8988T (cell line): ENCODE measurements around the gene CYP21A2.
"Not testable (repeated sequence)": the region's sequence is repeated elsewhere in the genome, so short reads cannot be mapped to it uniquely, and the experiment has no call there.

Source experiments
- DNase-seq: peaks from one replicate; pipeline ENCODE4 v3.0.0; 2011

CYP21A2 gene

GRCh38 chr6:32035283-32036013 is 2.8 kb upstream of the CYP21A2 start:
- not testable (repeated sequence) for DNase-seq

GRCh38 chr6:32037136-32037535 is 1.1 kb upstream of the CYP21A2 start:
- not testable (repeated sequence) for DNase-seq

DNA sequence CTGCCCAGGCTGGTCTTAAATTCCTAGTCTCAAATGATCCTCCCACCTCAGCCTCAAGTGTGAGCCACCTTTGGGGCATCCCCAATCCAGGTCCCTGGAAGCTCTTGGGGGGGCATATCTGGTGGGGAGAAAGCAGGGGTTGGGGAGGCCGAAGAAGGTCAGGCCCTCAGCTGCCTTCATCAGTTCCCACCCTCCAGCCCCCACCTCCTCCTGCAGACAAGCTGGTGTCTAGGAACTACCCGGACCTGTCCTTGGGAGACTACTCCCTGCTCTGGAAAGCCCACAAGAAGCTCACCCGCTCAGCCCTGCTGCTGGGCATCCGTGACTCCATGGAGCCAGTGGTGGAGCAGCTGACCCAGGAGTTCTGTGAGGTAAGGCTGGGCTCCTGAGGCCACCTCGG is 663 bp downstream of the CYP21A2 start:
- not testable (repeated sequence) for DNase-seq

DNA sequence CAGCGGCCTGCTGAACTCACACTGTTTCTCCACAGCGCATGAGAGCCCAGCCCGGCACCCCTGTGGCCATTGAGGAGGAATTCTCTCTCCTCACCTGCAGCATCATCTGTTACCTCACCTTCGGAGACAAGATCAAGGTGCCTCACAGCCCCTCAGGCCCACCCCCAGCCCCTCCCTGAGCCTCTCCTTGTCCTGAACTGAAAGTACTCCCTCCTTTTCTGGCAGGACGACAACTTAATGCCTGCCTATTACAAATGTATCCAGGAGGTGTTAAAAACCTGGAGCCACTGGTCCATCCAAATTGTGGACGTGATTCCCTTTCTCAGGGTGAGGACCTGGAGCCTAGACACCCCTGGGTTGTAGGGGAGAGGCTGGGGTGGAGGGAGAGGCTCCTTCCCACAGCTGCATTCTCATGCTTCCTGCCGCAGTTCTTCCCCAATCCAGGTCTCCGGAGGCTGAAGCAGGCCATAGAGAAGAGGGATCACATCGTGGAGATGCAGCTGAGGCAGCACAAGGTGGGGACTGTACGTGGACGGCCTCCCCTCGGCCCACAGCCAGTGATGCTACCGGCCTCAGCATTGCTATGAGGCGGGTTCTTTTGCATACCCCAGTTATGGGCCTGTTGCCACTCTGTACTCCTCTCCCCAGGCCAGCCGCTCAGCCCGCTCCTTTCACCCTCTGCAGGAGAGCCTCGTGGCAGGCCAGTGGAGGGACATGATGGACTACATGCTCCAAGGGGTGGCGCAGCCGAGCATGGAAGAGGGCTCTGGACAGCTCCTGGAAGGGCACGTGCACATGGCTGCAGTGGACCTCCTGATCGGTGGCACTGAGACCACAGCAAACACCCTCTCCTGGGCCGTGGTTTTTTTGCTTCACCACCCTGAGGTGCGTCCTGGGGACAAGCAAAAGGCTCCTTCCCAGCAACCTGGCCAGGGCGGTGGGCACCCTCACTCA is 1.4 kb downstream of the CYP21A2 start:
- not testable (repeated sequence) for DNase-seq

DNA sequence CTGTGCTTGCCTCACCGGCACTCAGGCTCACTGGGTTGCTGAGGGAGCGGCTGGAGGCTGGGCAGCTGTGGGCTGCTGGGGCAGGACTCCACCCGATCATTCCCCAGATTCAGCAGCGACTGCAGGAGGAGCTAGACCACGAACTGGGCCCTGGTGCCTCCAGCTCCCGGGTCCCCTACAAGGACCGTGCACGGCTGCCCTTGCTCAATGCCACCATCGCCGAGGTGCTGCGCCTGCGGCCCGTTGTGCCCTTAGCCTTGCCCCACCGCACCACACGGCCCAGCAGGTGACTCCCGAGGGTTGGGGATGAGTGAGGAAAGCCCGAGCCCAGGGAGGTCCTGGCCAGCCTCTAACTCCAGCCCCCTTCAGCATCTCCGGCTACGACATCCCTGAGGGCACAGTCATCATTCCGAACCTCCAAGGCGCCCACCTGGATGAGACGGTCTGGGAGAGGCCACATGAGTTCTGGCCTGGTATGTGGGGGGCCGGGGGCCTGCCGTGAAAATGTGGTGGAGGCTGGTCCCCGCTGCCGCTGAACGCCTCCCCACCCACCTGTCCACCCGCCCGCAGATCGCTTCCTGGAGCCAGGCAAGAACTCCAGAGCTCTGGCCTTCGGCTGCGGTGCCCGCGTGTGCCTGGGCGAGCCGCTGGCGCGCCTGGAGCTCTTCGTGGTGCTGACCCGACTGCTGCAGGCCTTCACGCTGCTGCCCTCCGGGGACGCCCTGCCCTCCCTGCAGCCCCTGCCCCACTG is 2.3 kb downstream of the CYP21A2 start:
- not testable (repeated sequence) for DNase-seq

GRCh38 chr6:32041050-32041321 is 2.8 kb downstream of the CYP21A2 start:
- DNase-seq = not testable (repeated sequence)

- not testable (repeated sequence) for DNase-seq
Measured at GRCh38 chr6:32041385-32041784, 3.2 kb downstream of the CYP21A2 start.

DNA sequence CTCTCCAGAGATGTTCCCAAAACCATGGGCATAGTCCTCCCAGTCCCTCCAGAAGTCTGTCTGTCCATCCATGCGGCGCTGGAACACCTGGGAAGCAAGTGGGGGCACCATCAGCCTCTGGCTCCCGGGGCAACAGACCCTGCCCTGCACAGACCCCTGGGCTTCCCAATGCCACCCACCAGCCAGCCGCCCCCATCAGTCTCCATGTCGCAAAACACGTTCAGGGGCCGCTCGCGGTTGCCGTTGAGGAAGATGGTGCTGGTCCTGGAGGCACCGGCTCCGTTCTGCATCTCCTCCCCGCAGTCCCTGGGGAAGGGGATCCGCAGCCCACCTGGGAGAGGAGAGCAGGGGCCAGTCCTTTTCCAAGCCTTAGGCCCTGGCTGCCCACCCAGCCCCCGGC is 4.1 kb downstream of the CYP21A2 start:
- DNase-seq = not testable (repeated sequence)

- not testable (repeated sequence) for DNase-seq
Measured at GRCh38 chr6:32043589-32044380, 5.6 kb downstream of the CYP21A2 start.

DNA sequence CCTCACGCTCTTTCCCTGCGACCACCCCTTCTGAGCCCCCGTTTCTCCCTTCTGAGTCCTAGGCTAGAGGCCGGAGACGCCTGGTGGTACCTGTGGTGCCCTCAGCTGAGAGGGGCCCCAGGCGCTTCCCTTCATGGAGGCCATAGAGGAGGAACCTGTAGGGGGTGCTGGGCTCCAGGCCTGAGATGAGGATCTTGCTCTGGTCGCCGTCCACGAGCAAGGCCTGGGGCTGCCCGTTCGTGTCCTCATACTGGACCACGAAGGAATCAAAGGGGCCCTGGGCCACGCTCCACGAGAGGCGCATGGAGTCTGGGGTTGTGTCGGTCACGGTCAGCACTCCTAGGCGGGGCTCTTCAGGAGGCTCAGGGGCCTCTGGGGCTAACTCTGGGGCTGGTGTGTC is 6.7 kb downstream of the CYP21A2 start:
- DNase-seq = not testable (repeated sequence)

GRCh38 chr6:32045811-32046449 is 7.7 kb downstream of the CYP21A2 start:
- no peak for DNase-seq

DNA sequence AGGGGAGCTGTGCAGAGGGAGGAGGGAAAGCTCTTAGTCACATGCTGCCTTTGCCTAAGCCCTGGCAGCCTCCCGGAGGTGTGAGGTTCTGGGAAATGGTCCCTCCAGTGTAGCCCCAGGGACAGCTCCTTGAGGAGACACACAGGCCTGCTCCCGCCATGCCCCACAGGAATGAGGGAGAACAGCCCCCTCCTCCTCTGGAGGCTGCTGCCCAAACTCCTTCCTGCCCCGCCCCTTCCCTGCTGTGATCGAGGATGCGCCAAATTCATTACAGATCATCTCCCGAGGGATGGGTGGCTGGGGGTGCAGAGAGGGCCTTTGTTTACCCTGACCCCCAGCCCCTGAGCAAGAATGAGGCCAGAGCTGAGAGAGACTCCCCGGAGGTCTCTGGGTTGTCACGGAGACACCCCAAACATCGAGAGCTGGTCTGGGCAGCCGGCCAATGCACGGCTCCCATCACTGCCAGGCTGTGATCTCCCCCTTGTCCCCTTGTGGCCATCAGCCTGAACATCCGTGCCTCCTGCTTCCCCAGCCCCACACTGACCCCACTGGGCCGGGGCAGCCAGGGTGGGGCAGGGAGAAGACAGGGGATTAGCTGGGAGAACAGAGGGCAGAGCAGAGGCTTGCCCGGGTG is 8.4 kb downstream of the CYP21A2 start:
- no peak for DNase-seq

GRCh38 chr6:32047084-32047478 is 8.9 kb downstream of the CYP21A2 start:
- DNase-seq = no peak

DNA sequence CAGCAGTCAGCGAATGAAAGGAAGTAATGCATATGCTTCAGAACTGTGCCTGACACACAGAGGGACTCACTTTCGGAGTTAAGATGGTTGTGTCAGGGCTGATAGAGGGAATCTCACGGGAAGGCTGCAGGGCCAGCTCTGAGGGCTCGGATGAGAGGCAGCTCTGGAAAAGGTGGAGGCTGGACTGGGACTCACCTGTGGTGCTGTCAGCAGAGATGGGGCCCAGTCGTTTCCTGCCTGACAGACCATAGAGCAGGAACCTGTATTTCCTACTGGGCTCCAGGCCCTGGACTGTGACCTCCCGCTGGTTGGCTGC is 9.3 kb downstream of the CYP21A2 start:
- DNase-seq = no peak

- DNase-seq = peak; percentile 75
Measured at GRCh38 chr6:32047855-32048766, 9.9 kb downstream of the CYP21A2 start.

GRCh38 chr6:32049149-32049548 is 10.9 kb downstream of the CYP21A2 start:
- DNase-seq = not testable (repeated sequence)

DNA sequence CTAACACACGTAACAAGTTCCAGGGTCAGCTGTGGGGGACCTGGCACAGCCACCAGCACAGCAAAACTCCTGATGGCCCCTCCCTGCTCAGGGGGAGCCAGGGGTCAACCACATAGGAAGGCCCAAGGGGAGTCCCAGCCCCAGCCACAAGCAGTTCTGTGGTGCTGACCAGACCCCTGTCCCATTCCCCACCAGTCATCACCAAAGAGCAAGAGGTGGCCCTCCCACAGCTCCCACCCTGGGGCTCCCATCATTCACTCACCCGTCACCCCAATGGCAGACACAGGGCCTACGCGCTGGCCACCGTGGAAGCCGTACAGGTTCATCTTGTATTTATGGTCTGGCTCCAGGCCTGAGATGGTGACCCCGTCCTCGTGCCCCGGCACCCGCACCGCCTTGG is 11.5 kb downstream of the CYP21A2 start:
- not testable (repeated sequence) for DNase-seq

DNA sequence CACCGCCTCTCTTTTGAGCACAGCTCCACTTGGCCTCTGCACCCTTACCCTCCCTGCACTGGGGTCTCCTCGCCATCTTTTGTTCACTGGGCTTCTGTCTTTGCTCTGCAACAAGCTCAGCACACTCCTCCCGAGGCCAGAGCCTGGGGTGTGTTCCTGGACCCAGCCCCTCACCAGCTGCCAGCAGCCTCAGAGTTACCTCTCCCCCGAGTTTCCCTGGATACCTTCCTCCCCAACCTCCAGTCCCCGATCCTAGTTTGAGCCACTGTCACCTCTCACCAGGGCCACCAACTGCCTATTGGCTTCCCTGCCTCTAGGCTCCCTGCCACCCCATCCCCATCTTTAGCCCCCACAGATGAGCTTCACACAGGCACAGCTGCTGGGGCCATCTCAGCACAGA is 12.3 kb downstream of the CYP21A2 start:
- DNase-seq = no peak

DNA sequence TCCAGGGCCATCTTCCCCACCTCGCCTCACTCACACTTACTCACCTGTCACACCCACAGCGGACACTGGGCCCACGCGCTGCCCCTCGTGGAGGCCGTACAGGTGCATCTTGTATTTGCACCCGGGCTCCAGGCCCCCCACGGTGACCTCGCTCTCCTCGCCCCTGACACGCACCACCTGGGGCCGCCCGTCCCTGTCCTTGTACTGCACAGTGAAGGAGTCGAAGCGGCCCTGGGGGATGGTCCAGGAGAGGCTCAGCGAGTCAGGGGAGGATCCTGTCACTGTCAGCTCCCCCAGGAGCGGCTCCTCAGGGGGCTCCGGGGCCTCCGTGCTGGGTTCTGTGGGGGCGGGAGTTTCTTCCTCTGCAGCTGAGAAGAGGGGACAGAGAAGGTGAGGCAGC is 14.4 kb downstream of the CYP21A2 start:
- DNase-seq = not testable (repeated sequence)

GRCh38 chr6:32053314-32053713 is 15.1 kb downstream of the CYP21A2 start:
- DNase-seq = not testable (repeated sequence)

GRCh38 chr6:32055756-32056155 is 17.5 kb downstream of the CYP21A2 start:
- DNase-seq = not testable (repeated sequence)
